OCI-LY7 (cell line): ENCODE data around the gene TANGO2. TPM values are rescaled to one million over a fixed set of nuclear protein-coding genes. Genes with fewer than 3 reads are reported as not detected.
A peak's percentile ranks its signal among the peaks of the same experiment; 100 is the strongest.

Experiments
- BruUV-seq: library from RNA; stranded (reverse); fragments of 400-500 nt; replicated peaks from 2 replicates; lab custom pipeline; 2021; lab: Mats Ljungman, UMichigan
- CTCF ChIA-PET: fragments of 300-600 bp; sonication (Branson Sonifier 250); formaldehyde crosslinking; loops from one replicate; lab custom pipeline; 2022; ENCODE audit warnings: antibody characterized with exemption; ENCODE audit not compliant: unreplicated experiment; lab: Charles Lee
- POLR2A ChIA-PET: fragments of 300-600 bp; sonication (Branson Sonifier 250); formaldehyde crosslinking; loops from one replicate; lab custom pipeline; 2022; ENCODE audit warnings: antibody characterized with exemption; lab: Charles Lee
- DNase-seq: peaks from one replicate; pipeline ENCODE4 v3.0.0-alpha.2; 2015; ENCODE audit warnings: low spot score
- H2AFZ ChIP-seq: fragments of 200-600 bp; sonication (generic), shearing (Covaris generic); 2 replicates; pipeline ENCODE4 v1.6.1; 2014; ENCODE audit warnings: mild to moderate bottlenecking, antibody characterized with exemption, low read length, moderate library complexity
- H3K27ac ChIP-seq: fragments of 200-600 bp; sonication (generic); 2 replicates; pipeline ENCODE4 v1.5.1; 2014; ENCODE audit warnings: mixed run types, low read depth, mild to moderate bottlenecking, moderate library complexity, low read length, inconsistent platforms; ENCODE audit not compliant: poor library complexity, severe bottlenecking
- H3K36me3 ChIP-seq: fragments of 200-600 bp; sonication (generic); 2 replicates; pipeline ENCODE4 v1.6.1; 2014; ENCODE audit warnings: mild to moderate bottlenecking, antibody characterized with exemption, low read length, moderate library complexity, mixed read lengths; ENCODE audit not compliant: insufficient read depth
- H3K4me1 ChIP-seq: fragments of 200-600 bp; sonication (generic); 2 replicates; pipeline ENCODE4 v1.5.1; 2014; ENCODE audit warnings: mild to moderate bottlenecking, low read length; ENCODE audit not compliant: insufficient read depth, poor library complexity, severe bottlenecking
- H3K4me2 ChIP-seq: fragments of 200-600 bp; sonication (generic); 2 replicates; pipeline ENCODE4 v1.6.1; 2014; ENCODE audit warnings: mild to moderate bottlenecking, low read length
- H3K4me3 ChIP-seq: fragments of 200-600 bp; sonication (generic); 2 replicates; pipeline ENCODE4 v1.5.1; 2014; ENCODE audit warnings: mild to moderate bottlenecking, low read depth, low read length; ENCODE audit not compliant: poor library complexity, severe bottlenecking
- H3K79me2 ChIP-seq: fragments of 200-600 bp; sonication (generic); 2 replicates; pipeline ENCODE4 v1.6.1; 2016; ENCODE audit warnings: low read depth, mild to moderate bottlenecking, low read length, moderate library complexity, mixed read lengths; ENCODE audit not compliant: insufficient read depth
- H3K9me2 ChIP-seq: fragments of 200-600 bp; sonication (generic); 2 replicates; pipeline ENCODE4 v1.6.1; 2016; ENCODE audit warnings: mild to moderate bottlenecking, low read length, mixed read lengths; ENCODE audit not compliant: insufficient read depth
- H3K9me3 ChIP-seq: fragments of 200-600 bp; sonication (generic); 2 replicates; pipeline ENCODE4 v1.6.1; 2014; ENCODE audit warnings: mild to moderate bottlenecking, mixed run types, low read length, mixed read lengths
- H4K20me1 ChIP-seq: fragments of 200-600 bp; sonication (generic); 2 replicates; pipeline ENCODE4 v1.6.1; 2014; ENCODE audit warnings: mild to moderate bottlenecking, antibody characterized with exemption, low read length, moderate library complexity, mixed read lengths; ENCODE audit not compliant: insufficient read depth
- EZH2phosphoT487 ChIP-seq: fragments of 200-600 bp; sonication (generic); IDR thresholded peaks from 2 replicates; pipeline ENCODE4 v1.6.1; 2018; ENCODE audit warnings: low read depth, borderline replicate concordance, mild to moderate bottlenecking, mixed run types, antibody characterized with exemption, low read length, moderate library complexity, mixed read lengths
- intact Hi-C: fragments of 100-400 bp; cut with micrococcal nuclease; formaldehyde crosslinking; loops from one replicate; pipeline ENCODE4 v1.10.0; 2022; ENCODE audit not compliant: unreplicated experiment
- total RNA-seq, 2 experiments: library from RNA; depleted of rRNA in 1 of 2; stranded (reverse); fragments of >200 nt in 1 of 2; shearing (Covaris generic) in 1 of 2; gene quantifications; 2 replicates each; pipeline ENCODE4 v1.2.3, GENCODE V29; 2014 to 2022
- TF ChIP-seq, protein P1 (sequence below): fragments of 200-600 bp; sonication (generic); conservative IDR thresholded peaks from 2 replicates; pipeline ENCODE4 v1.5.1; 2014; ENCODE audit warnings: mild to moderate bottlenecking, antibody characterized with exemption, low read length, moderate library complexity, mixed read lengths

The TANGO2 gene
- total RNA-seq, 2 experiments from 2014 or later = 18.3 to 23.3 TPM

DNA sequence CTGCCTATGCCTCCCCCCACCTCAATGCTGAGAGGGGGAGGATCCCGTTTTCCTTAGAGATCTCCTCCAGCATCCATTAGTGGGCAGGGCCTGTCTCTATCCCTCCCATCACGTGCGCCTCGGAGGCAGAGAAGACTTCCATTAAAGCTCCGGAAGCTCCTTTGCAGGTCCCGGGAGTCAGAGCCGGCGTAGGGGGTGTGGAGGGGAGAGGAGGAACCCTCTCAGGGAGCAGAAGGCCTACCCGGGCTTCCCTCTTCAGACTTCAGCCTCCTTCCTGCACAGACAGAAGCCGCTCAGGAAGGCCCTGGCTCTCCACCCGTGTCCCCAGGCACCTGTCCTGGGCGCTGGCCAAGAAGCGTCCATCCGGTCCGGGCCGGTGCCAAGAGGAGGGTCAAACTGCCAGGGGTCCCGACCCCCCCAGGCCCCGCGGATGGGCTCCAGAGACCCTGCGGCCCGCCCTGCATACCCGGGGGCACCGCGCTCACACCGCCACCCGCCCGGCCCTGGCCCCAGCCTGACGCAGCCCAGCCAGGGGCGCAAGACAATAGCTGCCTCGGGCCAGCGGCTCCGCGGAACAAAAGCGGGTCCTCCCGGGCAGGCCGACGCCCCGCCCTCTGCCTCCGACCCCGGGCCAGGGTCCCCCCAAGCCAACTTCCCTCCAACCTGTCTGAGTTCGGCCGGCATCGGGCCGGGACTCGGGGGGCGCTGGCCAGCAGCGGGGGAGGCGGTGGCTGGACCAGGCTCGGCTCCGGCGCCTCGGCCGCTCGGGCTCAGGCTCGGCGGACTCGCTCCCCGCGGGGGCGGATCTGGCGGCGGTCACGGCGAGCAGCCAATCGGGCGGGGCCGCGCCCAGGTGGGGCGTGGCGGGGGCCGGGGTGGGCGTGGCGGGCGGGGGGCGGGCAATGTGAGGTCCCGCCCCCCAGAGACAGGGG lies 34.2 kb upstream of the TANGO2 start:
- no peak for TF ChIP-seq EZH2phosphoT487
- TF ChIP-seq, protein P1, sequence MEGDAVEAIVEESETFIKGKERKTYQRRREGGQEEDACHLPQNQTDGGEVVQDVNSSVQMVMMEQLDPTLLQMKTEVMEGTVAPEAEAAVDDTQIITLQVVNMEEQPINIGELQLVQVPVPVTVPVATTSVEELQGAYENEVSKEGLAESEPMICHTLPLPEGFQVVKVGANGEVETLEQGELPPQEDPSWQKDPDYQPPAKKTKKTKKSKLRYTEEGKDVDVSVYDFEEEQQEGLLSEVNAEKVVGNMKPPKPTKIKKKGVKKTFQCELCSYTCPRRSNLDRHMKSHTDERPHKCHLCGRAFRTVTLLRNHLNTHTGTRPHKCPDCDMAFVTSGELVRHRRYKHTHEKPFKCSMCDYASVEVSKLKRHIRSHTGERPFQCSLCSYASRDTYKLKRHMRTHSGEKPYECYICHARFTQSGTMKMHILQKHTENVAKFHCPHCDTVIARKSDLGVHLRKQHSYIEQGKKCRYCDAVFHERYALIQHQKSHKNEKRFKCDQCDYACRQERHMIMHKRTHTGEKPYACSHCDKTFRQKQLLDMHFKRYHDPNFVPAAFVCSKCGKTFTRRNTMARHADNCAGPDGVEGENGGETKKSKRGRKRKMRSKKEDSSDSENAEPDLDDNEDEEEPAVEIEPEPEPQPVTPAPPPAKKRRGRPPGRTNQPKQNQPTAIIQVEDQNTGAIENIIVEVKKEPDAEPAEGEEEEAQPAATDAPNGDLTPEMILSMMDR = no peak
- POLR2A ChIA-PET = no interaction called here
- Histone ChIP-seq H4K20me1 (no peaks in the 10 kb centered on the region), H3K27ac (no peak overlapping the region), H3K79me2 (no peaks in the 10 kb centered on the region), H2AFZ (peak overlapping the region; percentile 62; the same call in 1 of the 2 replicates), H3K4me1 (peaks cover 8% of the 10 kb centered on the region), H3K36me3 (no peaks in the 10 kb centered on the region), H3K4me2 (peak overlapping the region; percentile 88), H3K9me3 (no peaks in the 10 kb centered on the region), H3K9me2 (no peaks in the 10 kb centered on the region), H3K4me3 (peak overlapping the region; percentile 67)
- peak; percentile 79 for DNase-seq
- intact Hi-C loops = no loop called here
- CTCF ChIA-PET = no interaction called here
- no TSS peak for BruUV-seq

DNA sequence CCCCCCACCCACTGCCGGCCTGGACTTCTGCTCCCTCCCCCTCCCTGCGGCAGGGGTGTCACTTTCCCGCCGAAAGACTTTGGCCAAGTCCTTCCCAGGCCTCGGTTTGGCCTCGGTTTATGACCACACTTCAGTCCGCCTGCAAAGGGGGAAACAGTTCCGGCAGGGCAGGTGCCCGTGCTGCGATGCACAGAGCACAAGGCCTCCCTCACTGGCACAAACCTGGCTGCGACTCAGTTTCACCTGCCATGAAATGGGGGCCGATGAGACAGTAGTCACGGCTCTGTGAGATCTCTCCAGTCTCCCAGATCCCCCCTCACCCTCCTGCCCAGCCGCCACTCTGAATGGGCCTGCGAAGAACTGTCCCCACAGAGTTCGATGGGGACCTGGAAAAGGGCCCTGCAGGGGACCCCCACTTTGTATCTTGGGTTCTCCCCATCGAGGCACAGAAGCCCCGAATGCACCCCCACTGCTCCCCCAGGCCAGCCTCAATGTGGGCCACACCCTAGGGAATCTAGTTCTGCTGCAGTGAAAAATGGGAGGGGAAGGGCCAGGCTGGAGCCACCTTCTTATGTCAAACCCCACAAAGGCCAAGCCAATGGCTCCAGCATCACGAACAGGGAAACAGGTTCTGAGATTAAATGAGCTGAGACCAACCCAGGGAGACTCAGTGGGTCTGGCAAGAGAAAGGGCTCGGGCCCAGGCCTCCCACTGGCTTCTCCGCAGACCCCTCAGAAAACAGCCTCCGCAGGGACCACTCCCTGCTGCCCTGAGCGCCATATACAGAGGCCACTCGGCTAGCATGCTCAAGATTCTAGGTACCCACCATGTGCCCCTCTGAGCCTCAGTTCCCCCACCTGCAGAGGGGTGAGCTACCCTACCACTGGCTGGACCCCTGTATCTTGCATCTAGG lies 33.3 kb upstream of the TANGO2 start:
- Histone ChIP-seq H3K9me3 (no peaks in the 10 kb centered on the region), H3K4me1 (peaks cover 8% of the 10 kb centered on the region), H3K4me3 (no peak overlapping the region), H3K4me2 (peak overlapping the region; percentile 49; the same call in 1 of the 2 replicates), H3K36me3 (no peaks in the 10 kb centered on the region), H4K20me1 (no peaks in the 10 kb centered on the region), H3K79me2 (no peaks in the 10 kb centered on the region), H3K9me2 (no peaks in the 10 kb centered on the region), H2AFZ (no peak overlapping the region), H3K27ac (no peak overlapping the region)
- intact Hi-C loops = no loop called here
- DNase-seq = no peak
- no TSS peak for BruUV-seq
- CTCF ChIA-PET = no interaction called here
- POLR2A ChIA-PET = no interaction called here
- TF ChIP-seq, protein P1 = no peak
- TF ChIP-seq EZH2phosphoT487 = no peak
